ENCODE measurements around the gene ZNF628.

The ZNF628 gene

DNA sequence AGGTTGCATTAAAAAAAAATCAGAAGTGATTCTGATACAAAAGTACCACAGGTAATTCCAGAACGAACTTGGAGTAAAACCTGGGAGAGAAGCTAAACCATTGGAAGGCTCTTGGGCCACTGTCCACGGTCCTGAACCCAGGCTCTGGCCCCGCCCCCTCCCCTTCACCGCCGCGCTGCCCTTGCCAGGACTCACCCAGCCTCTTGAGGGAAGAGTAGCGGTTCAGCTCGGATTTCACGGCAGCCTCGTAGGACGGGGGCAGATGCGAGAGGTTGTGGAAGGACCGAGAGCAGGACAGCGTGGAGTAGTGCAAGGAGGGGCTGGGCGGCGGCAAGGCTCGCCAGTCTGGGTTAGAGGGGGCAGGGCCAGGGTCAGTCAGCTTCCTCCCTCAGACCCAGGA, 39.0 kb upstream of the ZNF628 start:
- H2AFZ ChIP-seq (ENCODE audit: low read depth, low read length): no peak overlapping the region
- H3K79me2 ChIP-seq (ENCODE audit: insufficient read depth, low read length): no peaks in the 10 kb centered on the region
- H3K36me3 ChIP-seq (ENCODE audit: insufficient read depth, low read length): no peaks in the 10 kb centered on the region
- H4K20me1 ChIP-seq (ENCODE audit: insufficient read depth, low read length): peaks cover 12% of the 10 kb centered on the region
- no peak overlapping the region for H3K4me2 ChIP-seq (ENCODE audit: insufficient read depth, low read length)
- no peaks in the 10 kb centered on the region for H3K4me1 ChIP-seq (ENCODE audit: insufficient read depth, low read length)
- no peak for TF ChIP-seq EZH2 (IDR thresholded peaks at IDR 0.05; ENCODE audit: borderline replicate concordance, low read depth, low read length, severe bottlenecking)
- TF ChIP-seq, protein P1, sequence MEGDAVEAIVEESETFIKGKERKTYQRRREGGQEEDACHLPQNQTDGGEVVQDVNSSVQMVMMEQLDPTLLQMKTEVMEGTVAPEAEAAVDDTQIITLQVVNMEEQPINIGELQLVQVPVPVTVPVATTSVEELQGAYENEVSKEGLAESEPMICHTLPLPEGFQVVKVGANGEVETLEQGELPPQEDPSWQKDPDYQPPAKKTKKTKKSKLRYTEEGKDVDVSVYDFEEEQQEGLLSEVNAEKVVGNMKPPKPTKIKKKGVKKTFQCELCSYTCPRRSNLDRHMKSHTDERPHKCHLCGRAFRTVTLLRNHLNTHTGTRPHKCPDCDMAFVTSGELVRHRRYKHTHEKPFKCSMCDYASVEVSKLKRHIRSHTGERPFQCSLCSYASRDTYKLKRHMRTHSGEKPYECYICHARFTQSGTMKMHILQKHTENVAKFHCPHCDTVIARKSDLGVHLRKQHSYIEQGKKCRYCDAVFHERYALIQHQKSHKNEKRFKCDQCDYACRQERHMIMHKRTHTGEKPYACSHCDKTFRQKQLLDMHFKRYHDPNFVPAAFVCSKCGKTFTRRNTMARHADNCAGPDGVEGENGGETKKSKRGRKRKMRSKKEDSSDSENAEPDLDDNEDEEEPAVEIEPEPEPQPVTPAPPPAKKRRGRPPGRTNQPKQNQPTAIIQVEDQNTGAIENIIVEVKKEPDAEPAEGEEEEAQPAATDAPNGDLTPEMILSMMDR (IDR thresholded peaks at IDR 0.05; ENCODE audit: borderline replicate concordance, extremely low read depth, low read length, poor library complexity, severe bottlenecking): no peak
- H3K9ac ChIP-seq (ENCODE audit: low read depth, low read length): no peak overlapping the region
- no peak overlapping the region for H3K27ac ChIP-seq (ENCODE audit: low read length)
- H3K27me3 ChIP-seq (ENCODE audit: insufficient read depth, low read length, poor library complexity): peaks cover 9% of the 10 kb centered on the region
- peak; percentile 79 for ATAC-seq (ENCODE audit: insufficient read depth, low read depth)
- peak; percentile 54 for DNase-seq
- H3K4me3 ChIP-seq (ENCODE audit: low read depth in 1 of 2, low read length in 2 of 2): no peak overlapping the region
- H3K9me3 ChIP-seq (ENCODE audit: insufficient read depth, low read length, severe bottlenecking): no peaks in the 10 kb centered on the region

DNA sequence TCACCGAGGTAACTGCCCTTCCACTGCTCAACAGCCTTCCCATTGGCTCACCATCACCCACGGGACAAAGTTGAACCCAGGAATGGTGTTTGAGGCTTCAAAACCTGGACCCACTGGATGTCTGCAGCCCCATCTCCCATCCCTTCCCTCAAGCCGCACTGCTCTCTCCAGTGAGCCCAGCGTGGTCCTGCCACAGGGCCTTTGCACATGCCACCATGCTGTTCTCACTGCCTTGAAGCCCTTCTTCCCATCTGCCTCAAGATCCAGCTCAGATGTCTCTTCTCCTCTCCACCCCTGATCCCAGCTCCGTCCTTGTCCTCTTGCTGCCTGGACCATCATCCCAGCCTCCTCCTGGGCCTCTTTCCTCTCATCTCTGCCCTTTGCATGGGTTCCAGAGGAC, 37.4 kb upstream of the ZNF628 start:
- TF ChIP-seq, protein P1 (IDR thresholded peaks at IDR 0.05; ENCODE audit: borderline replicate concordance, extremely low read depth, low read length, poor library complexity, severe bottlenecking): no peak
- TF ChIP-seq EZH2 (IDR thresholded peaks at IDR 0.05; ENCODE audit: borderline replicate concordance, low read depth, low read length, severe bottlenecking): no peak
- Histone ChIP-seq H3K4me2 (ENCODE audit: insufficient read depth, low read length) (no peak overlapping the region), H4K20me1 (ENCODE audit: insufficient read depth, low read length) (peaks cover 12% of the 10 kb centered on the region), H3K36me3 (ENCODE audit: insufficient read depth, low read length) (no peaks in the 10 kb centered on the region), H3K27ac (ENCODE audit: low read length) (no peak overlapping the region), H3K4me3 (ENCODE audit: low read depth in 1 of 2, low read length in 2 of 2) (no peak overlapping the region), H3K4me1 (ENCODE audit: insufficient read depth, low read length) (peaks cover 12% of the 10 kb centered on the region), H3K9ac (ENCODE audit: low read depth, low read length) (no peak overlapping the region), H2AFZ (ENCODE audit: low read depth, low read length) (no peak overlapping the region), H3K79me2 (ENCODE audit: insufficient read depth, low read length) (no peaks in the 10 kb centered on the region), H3K27me3 (ENCODE audit: insufficient read depth, low read length, poor library complexity) (peaks cover 24% of the 10 kb centered on the region), H3K9me3 (ENCODE audit: insufficient read depth, low read length, severe bottlenecking) (no peaks in the 10 kb centered on the region)
- ATAC-seq (ENCODE audit: insufficient read depth, low read depth): no peak
- DNase-seq: no peak

DNA sequence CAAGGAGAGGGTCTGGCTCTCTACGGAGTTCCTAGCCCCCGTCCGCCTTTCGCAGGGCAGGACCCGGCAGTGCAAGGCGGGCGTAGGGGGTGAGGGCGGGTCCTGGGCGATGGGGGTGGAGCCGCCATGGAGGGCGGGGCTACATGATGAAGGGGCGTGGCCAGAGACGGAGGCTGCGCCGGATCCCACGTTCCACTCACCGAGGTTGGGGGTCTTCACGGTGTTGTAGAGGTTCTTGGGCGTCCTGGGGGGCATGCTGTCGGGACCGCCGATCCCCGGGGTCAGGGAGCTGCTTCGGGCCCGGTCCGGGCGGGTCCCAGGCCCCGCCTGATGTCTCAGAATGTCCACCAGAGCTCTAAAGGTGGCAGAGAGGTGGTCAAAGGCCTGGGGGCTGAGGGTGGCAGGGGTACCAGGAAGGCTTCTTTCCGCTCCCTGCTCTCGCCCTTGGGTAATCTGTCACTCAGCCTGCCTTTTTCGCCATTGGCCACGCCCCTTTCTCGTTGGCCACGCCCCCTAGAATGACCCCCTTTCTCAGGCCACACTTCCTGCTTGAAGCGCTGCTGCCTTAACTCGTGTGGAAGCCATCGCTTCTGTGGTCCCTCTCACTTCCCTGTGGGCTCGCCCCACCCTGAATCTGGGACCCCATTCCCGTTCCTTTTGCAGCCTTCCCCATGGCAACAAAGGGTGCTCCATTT, 35.9 kb upstream of the ZNF628 start:
- Histone ChIP-seq H3K9ac (ENCODE audit: low read depth, low read length) (no peak overlapping the region), H3K36me3 (ENCODE audit: insufficient read depth, low read length) (no peaks in the 10 kb centered on the region), H3K4me1 (ENCODE audit: insufficient read depth, low read length) (peaks cover 12% of the 10 kb centered on the region), H2AFZ (ENCODE audit: low read depth, low read length) (no peak overlapping the region), H3K4me3 (ENCODE audit: low read depth in 1 of 2, low read length in 2 of 2) (no peak overlapping the region), H3K79me2 (ENCODE audit: insufficient read depth, low read length) (no peaks in the 10 kb centered on the region), H3K4me2 (ENCODE audit: insufficient read depth, low read length) (no peak overlapping the region), H3K27ac (ENCODE audit: low read length) (no peak overlapping the region), H3K27me3 (ENCODE audit: insufficient read depth, low read length, poor library complexity) (peaks cover 32% of the 10 kb centered on the region), H3K9me3 (ENCODE audit: insufficient read depth, low read length, severe bottlenecking) (no peaks in the 10 kb centered on the region), H4K20me1 (ENCODE audit: insufficient read depth, low read length) (peaks cover 18% of the 10 kb centered on the region)
- DNase-seq: no peak
- ATAC-seq (ENCODE audit: insufficient read depth, low read depth): no peak
- TF ChIP-seq, protein P1 (IDR thresholded peaks at IDR 0.05; ENCODE audit: borderline replicate concordance, extremely low read depth, low read length, poor library complexity, severe bottlenecking): no peak
- TF ChIP-seq EZH2 (IDR thresholded peaks at IDR 0.05; ENCODE audit: borderline replicate concordance, low read depth, low read length, severe bottlenecking): no peak

Data from DND-41 (cell line).